ENCODE data around the gene TDRD3.

The TDRD3 gene

GRCh38 chr13:60574735-60575134, 177.7 kb downstream of the TDRD3 start:
- no peak for DNase-seq (ENCODE audit: low read depth)

GRCh38 chr13:60575142-60575541, 178.1 kb downstream of the TDRD3 start:
- DNase-seq (ENCODE audit: low read depth) = no peak

GRCh38 chr13:60577761-60578160, 180.7 kb downstream of the TDRD3 start:
- DNase-seq (ENCODE audit: low read depth) = no peak

GRCh38 chr13:60583196-60583888, 186.3 kb downstream of the TDRD3 start:
- DNase-seq (ENCODE audit: low read depth) = no peak

- no peak for DNase-seq (ENCODE audit: low read depth)
Measured at GRCh38 chr13:60583911-60584753, 187.1 kb downstream of the TDRD3 start.

- DNase-seq (ENCODE audit: low read depth) = no peak
Measured at GRCh38 chr13:60584976-60585375, 188.0 kb downstream of the TDRD3 start.

- DNase-seq (ENCODE audit: low read depth) = no peak
Measured at GRCh38 chr13:60590800-60591747, 194.1 kb downstream of the TDRD3 start.

- DNase-seq (ENCODE audit: low read depth) = no peak
Measured at GRCh38 chr13:60603049-60603448, 206.0 kb downstream of the TDRD3 start.

- DNase-seq (ENCODE audit: low read depth) = no peak
Measured at GRCh38 chr13:60604058-60604457, 207.0 kb downstream of the TDRD3 start.

- DNase-seq (ENCODE audit: low read depth) = no peak
Measured at GRCh38 chr13:60608954-60609353, 211.9 kb downstream of the TDRD3 start.

GRCh38 chr13:60611523-60611922, 214.5 kb downstream of the TDRD3 start:
- DNase-seq (ENCODE audit: low read depth) = no peak

- DNase-seq (ENCODE audit: low read depth) = no peak
Measured at GRCh38 chr13:60612593-60612992, 215.6 kb downstream of the TDRD3 start.

- DNase-seq (ENCODE audit: low read depth) = no peak
Measured at GRCh38 chr13:60613080-60613479, 216.1 kb downstream of the TDRD3 start.

- DNase-seq (ENCODE audit: low read depth) = no peak
Measured at GRCh38 chr13:60617991-60618733, 221.1 kb downstream of the TDRD3 start.

GRCh38 chr13:60619461-60619860, 222.4 kb downstream of the TDRD3 start:
- DNase-seq (ENCODE audit: low read depth) = no peak

GRCh38 chr13:60620611-60621395, 223.8 kb downstream of the TDRD3 start:
- DNase-seq (ENCODE audit: low read depth) = no peak

- DNase-seq (ENCODE audit: low read depth) = no peak
Measured at GRCh38 chr13:60623151-60623550, 226.1 kb downstream of the TDRD3 start.
